Brain pericyte (primary cell): ENCODE results near the gene MIER2.

Experiments
- DNase-seq: peaks from one replicate; pipeline ENCODE4 v3.0.0-alpha.2; 2012; ENCODE audit warnings: low read depth, low spot score

Gene MIER2

GRCh38 chr19:334296-335071 lies 10.1 kb downstream of the MIER2 start:
- DNase-seq: no peak

- no peak for DNase-seq
Measured at GRCh38 chr19:330503-330902, 14.1 kb downstream of the MIER2 start.

- no peak for DNase-seq
Measured at GRCh38 chr19:329876-330275, 14.7 kb downstream of the MIER2 start.

- no peak for DNase-seq
Measured at GRCh38 chr19:328025-328505, 16.5 kb downstream of the MIER2 start.

- no peak for DNase-seq
Measured at GRCh38 chr19:327291-328024, 17.1 kb downstream of the MIER2 start.

GRCh38 chr19:326871-327270 lies 17.7 kb downstream of the MIER2 start:
- DNase-seq: no peak

GRCh38 chr19:325937-326565 lies 18.5 kb downstream of the MIER2 start:
- no peak for DNase-seq

- DNase-seq: no peak
Measured at GRCh38 chr19:325173-325936, 19.2 kb downstream of the MIER2 start.

- no peak for DNase-seq
Measured at GRCh38 chr19:324716-325115, 19.9 kb downstream of the MIER2 start.

- no peak for DNase-seq
Measured at GRCh38 chr19:322616-323015, 22.0 kb downstream of the MIER2 start.

- DNase-seq: no peak
Measured at GRCh38 chr19:318509-318774, 26.2 kb downstream of the MIER2 start.

GRCh38 chr19:317710-318508 lies 26.7 kb downstream of the MIER2 start:
- DNase-seq: no peak

GRCh38 chr19:315811-316210 lies 28.8 kb downstream of the MIER2 start:
- DNase-seq: no peak

- DNase-seq: no peak
Measured at GRCh38 chr19:313988-314815, 30.4 kb downstream of the MIER2 start.

GRCh38 chr19:313169-313987 lies 31.2 kb downstream of the MIER2 start:
- no peak for DNase-seq

- no peak for DNase-seq
Measured at GRCh38 chr19:311813-312261, 32.8 kb downstream of the MIER2 start.

- DNase-seq: no peak
Measured at GRCh38 chr19:310781-311496, 33.7 kb downstream of the MIER2 start.

- DNase-seq: no peak
Measured at GRCh38 chr19:310141-310651, 34.4 kb downstream of the MIER2 start.

GRCh38 chr19:309206-309565 lies 35.4 kb downstream of the MIER2 start:
- DNase-seq: no peak
